Brain microvascular endothelial cell (primary cell): ENCODE data around the gene S100A5.

Experiments
- DNase-seq: peaks from one replicate; pipeline ENCODE4 v3.0.0-alpha.2; 2020
- H3K27ac ChIP-seq: fragments of 250-450 bp; sonication (Bioruptor Pico); 2 replicates; pipeline ENCODE4 v1.5.1; 2020; ENCODE audit warnings: mild to moderate bottlenecking, moderate library complexity
- H3K27me3 ChIP-seq: fragments of 250-450 bp; sonication (Bioruptor Pico); replicated peaks from 2 replicates; pipeline ENCODE4 v1.5.1; 2020; ENCODE audit warnings: mild to moderate bottlenecking
- H3K36me3 ChIP-seq: fragments of 250-450 bp; sonication (Bioruptor Pico); replicated peaks from 2 replicates; pipeline ENCODE4 v1.5.1; 2020; ENCODE audit warnings: mild to moderate bottlenecking
- H3K4me3 ChIP-seq: 2 replicates; pipeline ENCODE4 v1.5.1; 2011; ENCODE audit warnings: low read depth, mild to moderate bottlenecking, control low read depth, low read length, moderate library complexity
- in situ Hi-C: cut with HindIII; loops from 2 replicates; pipeline ENCODE4 v1.10.0; 2017; ENCODE audit warnings: low sequenced_read_pairs, low pct_ligation_motif_present
- TF ChIP-seq, protein P1 (sequence below): IDR thresholded peaks from 2 replicates; pipeline ENCODE4 v1.5.1; 2011; ENCODE audit warnings: low read depth, mild to moderate bottlenecking, moderate library complexity, low read length, control low read depth, inconsistent platforms; ENCODE audit errors: missing control alignments

The S100A5 gene

GRCh38 chr1:153553830-153554541, 13.3 kb upstream of the S100A5 start:
- in situ Hi-C loops: no loop called here
- DNase-seq: no peak
- Histone ChIP-seq H3K4me3 (no peak overlapping the region), H3K27me3 (no peaks in the 10 kb centered on the region), H3K36me3 (no peaks in the 10 kb centered on the region), H3K27ac (no peak overlapping the region)
- TF ChIP-seq, protein P1, sequence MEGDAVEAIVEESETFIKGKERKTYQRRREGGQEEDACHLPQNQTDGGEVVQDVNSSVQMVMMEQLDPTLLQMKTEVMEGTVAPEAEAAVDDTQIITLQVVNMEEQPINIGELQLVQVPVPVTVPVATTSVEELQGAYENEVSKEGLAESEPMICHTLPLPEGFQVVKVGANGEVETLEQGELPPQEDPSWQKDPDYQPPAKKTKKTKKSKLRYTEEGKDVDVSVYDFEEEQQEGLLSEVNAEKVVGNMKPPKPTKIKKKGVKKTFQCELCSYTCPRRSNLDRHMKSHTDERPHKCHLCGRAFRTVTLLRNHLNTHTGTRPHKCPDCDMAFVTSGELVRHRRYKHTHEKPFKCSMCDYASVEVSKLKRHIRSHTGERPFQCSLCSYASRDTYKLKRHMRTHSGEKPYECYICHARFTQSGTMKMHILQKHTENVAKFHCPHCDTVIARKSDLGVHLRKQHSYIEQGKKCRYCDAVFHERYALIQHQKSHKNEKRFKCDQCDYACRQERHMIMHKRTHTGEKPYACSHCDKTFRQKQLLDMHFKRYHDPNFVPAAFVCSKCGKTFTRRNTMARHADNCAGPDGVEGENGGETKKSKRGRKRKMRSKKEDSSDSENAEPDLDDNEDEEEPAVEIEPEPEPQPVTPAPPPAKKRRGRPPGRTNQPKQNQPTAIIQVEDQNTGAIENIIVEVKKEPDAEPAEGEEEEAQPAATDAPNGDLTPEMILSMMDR: no peak

DNA sequence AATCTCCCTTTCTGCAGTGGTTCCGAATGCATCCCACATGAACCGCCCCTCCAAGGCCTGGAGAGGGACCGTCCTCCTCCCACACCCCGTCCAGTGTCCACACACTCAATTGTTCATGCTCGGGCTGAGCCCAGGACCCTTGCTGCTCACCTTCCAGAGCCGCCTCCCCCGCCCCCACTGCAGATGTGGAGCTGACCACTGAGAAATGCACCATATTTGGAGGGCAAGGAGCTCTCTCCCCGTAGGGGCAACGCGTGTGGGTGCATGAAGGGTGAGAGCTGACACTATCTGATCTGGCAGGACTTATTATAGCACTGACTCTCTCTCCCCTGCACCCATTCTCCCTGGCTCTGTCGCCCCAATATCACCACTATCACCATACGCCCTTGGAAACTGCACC, 12.4 kb upstream of the S100A5 start:
- TF ChIP-seq, protein P1: no peak
- H3K4me3 ChIP-seq: no peak overlapping the region

DNA sequence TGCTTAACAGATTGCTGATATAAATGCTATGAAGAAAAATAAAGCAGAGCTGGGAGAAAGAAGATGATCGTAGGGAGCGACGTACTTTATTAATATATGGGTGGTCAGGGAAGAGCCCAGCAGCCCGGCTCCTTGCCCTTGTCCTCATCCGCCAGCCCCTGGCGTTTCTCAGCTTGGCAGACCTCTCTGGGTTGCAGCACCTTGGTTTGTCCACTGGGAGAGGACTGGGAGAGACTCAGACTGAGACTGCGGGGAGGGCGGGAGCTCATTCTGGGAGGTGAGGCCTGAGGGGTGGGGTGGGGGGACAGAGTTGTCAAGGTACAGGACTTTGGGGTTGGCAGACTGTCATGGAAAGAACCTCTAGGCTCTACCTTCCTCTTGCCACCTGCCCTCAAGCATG, 11.6 kb upstream of the S100A5 start:
- TF ChIP-seq, protein P1: peak; percentile 25
- in situ Hi-C loops: no loop called here
- no peak for DNase-seq
- no peaks in the 10 kb centered on the region for H3K27me3 ChIP-seq
- no peak overlapping the region for H3K4me3 ChIP-seq
- no peaks in the 10 kb centered on the region for H3K36me3 ChIP-seq
- H3K27ac ChIP-seq: no peak overlapping the region

More for the DNA sequence above, 12.4 kb upstream of the S100A5 start:
- in situ Hi-C loops: no loop called here
- DNase-seq: no peak
- no peak overlapping the region for H3K27ac ChIP-seq
- no peaks in the 10 kb centered on the region for H3K27me3 ChIP-seq
- H3K36me3 ChIP-seq: no peaks in the 10 kb centered on the region

DNA sequence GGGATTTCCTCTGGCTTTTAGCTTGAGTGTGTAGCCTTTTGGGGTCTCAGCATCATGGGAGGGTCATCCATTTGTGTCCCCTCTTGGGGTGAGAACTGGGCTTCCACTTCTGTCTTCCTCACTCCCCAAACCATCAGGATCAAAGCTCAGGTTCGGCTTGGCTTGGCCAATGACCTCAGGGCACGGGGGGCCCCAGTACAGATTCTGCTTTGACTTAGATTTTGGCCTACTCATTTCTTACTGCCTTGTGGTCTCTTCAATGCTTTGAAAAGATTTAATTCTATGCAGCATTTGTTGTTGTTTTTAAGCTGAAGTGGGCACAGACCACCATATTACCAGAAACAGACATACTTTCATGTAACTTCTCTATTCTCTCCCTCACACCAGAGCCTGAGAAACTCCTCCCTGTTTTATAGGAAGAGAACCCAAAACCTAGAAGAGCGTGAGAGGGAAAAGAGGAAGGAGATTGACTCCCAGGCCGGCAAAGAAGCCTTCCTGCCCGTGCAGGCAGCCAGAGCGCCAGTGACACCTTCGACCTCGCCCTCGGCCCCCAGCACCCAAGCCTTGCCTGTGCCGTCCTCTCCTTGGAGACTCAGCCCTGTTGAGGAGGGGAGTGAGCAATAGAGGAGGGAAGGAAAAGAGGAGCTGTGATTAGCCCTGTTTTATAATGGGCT, 10.2 kb upstream of the S100A5 start:
- no peaks in the 10 kb centered on the region for H3K27me3 ChIP-seq
- no peak for DNase-seq
- TF ChIP-seq, protein P1: no peak
- H3K27ac ChIP-seq: no peak overlapping the region
- in situ Hi-C loops: no loop called here
- H3K4me3 ChIP-seq: no peak overlapping the region
- no peaks in the 10 kb centered on the region for H3K36me3 ChIP-seq

DNA sequence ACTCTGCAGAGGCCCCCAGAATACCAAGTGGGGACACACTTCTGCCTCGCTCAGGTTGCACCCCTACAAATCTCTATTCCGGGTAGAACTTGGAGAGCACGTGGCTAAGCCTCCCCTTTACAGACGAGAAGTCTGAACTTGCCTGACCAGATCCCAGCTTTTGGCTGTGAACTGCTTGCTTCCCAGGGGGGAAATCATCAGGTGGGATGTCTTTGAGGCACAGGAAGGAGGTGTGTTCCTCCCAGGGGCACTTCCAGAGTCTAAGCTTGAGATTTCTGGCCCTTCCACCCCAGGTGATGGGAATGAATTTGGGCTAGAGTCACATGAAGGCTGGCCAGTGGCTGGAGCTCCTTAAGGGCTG, 9.6 kb upstream of the S100A5 start:
- in situ Hi-C loops: no loop called here

More for the DNA sequence above, 9.6 kb upstream of the S100A5 start:
- no peak overlapping the region for H3K27ac ChIP-seq
- no peaks in the 10 kb centered on the region for H3K27me3 ChIP-seq
- H3K36me3 ChIP-seq: no peaks in the 10 kb centered on the region
- TF ChIP-seq, protein P1: no peak
- no peak for DNase-seq
- no peak overlapping the region for H3K4me3 ChIP-seq
